HG02759 (cell line): ENCODE data around the gene PAM.

Source experiments
- ATAC-seq: cut with Tn5 transposase; IDR thresholded peaks from one replicate; pipeline ENCODE4 v1.9.1; 2021; ENCODE audit warnings: mild to moderate bottlenecking, moderate library complexity; ENCODE audit not compliant: unreplicated experiment

PAM gene

DNA sequence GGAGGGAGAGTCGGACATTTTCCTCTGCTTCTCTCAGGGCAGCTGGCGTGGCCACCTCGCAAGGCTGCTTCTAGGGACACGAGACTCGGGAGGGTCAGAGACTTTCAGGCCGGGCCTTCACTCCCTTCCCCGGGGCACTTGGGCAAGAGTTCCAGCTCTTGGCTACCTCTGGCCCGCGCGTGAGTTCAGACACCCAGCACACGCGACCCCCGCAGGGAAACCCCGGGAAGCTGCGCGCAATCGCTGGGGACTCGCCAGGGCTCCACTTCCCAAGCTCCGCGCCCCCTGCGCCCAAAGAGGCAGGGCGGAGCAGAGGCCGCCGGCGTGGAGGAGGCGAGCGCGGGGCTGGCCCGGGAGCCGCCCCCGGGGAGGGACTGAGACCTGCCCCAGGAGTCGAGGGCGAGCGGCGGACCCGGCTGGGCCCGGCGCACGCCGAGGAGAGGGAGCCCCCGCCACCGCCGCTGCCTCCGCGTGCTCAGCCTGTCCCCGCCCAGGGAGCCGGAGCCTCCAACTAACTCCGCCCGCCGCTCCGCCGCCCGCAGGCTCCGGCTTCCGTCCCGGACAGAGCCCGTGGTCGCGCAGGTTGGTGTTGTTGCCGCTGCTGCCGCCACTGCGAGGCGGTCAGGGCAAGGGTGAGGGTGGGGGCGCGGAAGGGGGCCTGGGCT lies at the start of gene PAM:
PAM (plus strand) TSS at position 539 of the 665 bp plus-strand sequence. CDS start 110,891 bp downstream, outside the sequence.
- peak; percentile 83 for ATAC-seq

DNA sequence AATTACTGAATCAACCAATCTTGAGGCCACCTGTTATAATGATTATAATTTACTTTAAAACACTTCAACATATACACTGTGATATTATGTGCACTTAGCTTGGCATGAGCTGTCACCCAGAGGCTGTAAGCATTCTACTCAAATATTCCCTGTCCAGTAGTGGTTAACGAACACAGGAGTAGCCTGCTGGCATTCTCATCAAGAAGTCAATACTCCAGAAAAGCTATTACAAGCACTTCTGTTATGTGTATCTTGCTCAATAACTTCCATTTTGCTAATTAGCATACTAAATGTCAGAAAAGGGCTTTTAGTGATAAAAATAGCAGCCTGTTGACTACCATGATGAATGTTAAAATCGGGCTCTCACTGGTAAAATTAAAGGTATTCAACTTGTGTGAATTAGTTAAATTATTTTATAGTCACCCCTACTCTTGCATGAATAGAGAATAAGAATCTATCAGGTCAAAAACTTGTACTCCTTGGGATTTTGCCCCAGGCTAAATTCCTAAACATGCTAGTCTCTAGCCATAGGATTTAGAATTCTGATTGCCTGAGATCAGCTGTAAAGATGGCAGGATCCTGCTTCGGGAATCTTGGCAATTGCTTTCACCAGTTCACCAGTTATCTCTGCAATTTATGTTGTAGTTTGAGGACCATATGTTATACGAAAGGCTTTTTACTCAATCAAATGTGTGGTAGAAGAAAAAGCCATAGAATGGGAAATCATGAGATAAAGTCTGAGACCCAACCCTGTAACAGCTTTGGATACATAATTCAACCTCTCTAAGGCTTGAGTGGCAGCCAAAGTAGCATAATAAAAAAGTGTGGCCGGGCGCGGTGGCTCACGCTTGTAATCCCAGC lies 43.4 kb upstream of the PAM start:
- no peak for ATAC-seq

DNA sequence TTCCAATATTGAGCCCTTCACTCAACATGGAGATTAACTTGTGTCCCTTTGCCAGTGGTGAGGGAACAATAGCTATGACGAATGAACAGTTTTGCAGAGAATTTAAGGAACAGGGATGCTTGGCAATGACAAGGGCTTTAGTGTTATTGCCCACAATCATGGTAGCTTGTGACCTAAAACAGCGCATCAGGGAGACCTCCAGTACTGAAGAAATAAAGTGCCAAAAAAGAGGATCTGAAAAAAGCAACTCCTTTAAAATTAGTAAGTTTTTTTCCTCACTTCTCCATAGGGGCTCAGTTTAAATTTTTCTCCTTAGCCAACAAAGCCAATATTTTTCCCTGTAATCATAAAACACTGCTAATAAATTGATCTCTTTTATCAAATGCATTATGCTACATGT lies 41.8 kb upstream of the PAM start:
- no peak for ATAC-seq

DNA sequence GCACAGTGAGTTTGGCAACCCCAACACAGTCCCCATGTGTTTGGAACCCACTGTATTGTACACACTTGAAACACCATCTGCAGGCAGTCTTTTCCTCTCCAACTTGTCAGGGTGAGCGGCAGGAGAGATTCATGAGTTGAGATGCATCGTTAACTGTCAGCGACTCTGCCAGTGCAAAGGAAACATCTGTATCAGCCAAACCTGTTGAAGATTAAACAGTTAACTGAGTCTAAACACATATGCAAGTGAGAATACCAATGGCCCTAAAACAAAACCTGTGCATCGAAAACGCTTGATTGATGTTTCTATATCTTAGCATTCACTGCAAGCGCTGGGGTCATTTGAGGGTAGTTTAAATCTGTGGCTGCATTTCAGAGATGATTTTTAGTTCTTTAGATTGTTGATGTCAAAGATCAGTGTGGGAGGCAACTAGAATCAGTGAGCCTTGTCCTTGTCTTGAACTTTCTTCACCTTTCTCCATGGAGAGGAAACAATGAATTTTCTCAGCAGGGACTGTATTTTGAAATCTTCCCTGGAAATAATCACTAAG lies 41.3 kb upstream of the PAM start:
- peak; percentile 76 for ATAC-seq

DNA sequence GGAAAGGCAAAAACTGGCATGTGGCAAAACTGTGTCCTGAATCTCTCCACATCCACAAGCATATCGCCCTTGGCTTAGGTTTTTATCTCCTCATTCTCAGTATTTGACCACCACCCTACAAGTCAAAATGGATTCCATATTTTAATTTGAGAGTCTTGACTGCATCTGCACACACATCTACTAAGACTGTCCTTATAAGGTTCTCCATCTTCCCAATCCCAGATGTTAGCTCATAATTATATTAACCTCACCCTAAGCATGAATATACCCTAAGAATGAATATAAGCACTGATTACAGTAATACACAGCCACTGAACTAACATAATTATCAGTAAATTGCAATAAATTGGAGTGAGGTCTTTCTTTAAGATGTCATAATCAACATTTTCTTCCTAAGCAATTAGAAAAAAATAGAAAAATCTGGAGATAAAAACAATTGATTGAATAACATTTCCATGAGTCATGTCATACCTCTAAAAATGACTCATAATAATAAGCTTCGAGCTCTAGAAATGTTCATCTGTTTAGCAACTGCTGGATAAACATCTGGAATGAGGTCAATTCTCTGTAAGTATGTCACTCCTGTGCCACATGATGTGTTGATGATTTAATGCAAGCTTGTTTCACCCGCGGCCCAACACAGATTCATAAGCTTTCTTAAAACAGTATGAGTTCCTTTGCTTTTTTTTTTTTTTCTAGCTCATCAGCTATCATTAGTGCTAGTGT lies 39.9 kb upstream of the PAM start:
- ATAC-seq = no peak

DNA sequence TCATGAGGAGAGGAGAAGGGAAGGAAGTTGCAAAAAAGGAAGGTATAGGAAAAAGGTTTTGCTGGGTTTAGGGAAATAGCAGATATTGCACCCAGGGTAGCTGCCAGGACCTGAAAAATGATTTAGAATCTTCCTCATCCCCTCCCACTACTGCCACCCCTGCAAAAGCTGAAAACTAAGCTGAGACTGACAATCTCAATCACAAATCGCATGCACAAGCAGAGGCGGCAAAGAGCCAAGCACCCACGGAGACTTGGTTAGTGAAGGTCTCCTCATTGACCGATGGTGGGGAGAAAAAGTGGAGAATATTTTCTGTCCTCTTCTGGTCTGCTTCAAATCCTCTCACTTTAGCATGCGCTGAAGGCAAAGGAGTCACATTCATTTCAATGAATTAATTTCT lies 39.1 kb upstream of the PAM start:
- ATAC-seq = no peak

DNA sequence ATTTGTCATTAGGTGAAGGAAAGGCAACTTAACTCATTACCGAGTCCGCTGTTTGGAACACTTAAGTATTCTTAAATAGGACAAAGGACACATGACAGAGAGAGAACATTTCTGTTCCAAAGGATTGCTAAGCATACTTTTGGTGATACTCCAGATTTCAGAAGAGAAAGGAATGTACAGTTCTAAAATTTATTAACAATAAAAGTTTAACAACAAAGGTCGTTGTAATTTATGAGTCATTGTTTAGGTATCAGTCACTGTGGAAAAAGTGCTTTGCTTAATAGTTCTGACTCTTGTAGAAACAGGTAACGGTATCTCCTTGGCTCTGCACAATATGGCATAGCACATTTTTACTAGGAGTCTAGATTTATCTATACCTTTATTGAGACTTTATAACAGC lies 36.3 kb upstream of the PAM start:
- ATAC-seq = no peak

DNA sequence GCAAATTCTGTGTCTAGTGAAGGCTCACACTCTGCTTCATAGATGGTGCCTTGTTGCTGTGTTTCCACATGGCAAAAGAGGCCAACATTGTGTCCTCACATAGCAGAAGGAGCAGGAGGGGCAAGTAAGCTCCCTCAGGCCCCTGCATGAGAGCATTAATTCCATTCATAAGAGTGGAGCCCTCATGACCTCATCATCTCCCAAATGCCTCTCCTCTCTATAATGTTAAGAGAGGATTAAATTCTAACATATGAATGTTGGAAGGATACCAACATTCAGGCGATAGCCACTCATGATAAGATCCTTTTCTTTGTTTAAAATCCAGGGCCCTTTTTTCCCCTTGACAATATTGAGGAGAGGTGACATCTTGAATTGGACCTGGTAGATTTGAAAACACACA lies 35.2 kb upstream of the PAM start:
- ATAC-seq = no peak

DNA sequence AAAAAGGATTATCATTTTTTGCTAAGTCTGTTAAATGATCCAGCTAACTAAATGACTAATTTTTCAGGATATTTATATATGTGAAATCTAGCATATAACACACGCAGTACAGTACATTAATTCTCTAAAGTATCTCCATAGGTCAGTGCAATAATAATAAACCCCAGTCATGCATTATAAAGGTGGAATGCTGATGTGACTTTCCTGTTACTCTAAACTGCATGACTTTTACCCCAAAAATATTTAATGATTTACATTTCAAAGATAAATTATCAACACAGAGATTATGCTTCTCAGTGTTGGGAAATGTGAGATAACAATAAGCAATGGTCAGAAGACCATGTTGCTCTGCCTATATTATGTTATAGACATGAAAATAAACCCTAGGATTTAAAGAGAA lies 34.1 kb upstream of the PAM start:
- ATAC-seq = no peak

DNA sequence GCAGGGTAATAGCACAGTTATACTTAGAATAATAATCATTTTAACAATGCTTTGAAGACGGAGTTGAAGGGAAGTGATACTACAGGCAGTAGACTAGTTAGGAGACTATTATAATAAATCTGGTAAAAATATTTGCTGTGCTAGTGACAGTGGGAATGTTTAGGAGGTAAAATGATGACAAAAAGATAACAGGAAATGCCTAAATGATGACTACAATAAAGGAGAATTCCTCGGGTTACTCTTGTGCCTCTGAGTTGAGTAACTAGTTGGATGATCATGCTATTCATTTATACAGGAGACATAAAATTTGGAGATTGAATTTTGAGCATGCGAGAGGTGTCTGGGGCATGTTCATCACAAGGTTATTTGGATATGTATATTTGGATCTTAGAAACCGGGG lies 32.2 kb upstream of the PAM start:
- no peak for ATAC-seq

DNA sequence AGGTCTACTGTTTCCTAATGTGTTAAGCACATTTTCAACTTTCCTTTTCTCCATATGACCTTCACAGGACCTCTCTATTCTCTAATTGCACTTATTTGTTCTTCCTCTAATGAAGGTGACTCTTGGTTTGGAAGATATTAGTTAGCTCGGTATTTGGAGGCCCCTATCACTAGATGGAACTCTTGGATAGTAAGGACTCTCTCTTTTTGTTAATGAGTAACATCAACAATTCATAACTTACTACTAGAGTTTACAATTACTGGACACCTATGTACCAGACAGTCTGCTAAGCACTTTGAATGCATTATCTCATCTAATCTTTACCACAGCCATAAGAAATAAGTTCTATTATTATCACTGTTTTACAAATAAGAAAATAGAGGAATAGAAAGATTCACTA lies 23.4 kb upstream of the PAM start:
- ATAC-seq = no peak

DNA sequence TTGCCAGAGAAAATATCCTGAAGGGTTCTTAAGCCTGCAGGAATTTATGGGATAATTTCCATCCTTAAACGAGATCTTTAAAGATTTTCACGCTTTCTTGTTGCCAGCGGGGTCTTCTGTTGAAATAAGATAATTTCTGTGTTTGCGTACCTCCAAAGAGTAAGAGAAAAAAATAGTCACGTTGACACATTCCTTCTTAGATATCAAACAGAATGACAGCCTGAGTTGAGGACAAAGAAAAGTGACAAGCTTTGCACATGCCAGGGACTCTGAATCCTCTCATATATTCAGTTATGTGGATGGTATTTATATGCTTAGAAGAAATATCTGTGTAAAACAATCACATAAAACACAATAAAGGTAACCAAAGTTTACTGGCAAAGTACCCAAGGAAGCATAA lies 21.6 kb upstream of the PAM start:
- ATAC-seq = no peak

DNA sequence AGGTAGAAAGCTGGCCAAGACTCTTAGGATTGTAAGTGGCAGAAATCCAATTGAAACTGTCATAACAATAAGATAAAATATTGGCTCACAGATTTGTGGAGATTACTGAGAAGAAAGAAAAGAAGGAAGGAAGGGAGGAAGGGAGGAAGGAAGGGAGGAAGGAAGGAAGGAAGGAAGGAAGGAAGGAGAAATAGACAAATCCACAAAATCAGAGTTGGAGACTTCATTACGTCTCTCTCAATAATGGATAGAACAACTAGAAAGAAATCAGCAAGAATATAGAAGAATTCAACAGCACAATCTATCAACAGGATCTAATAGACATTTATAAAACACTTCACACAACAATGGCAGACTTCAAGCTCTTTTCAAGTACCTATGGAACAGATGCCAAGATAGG lies 17.9 kb upstream of the PAM start:
- no peak for ATAC-seq

DNA sequence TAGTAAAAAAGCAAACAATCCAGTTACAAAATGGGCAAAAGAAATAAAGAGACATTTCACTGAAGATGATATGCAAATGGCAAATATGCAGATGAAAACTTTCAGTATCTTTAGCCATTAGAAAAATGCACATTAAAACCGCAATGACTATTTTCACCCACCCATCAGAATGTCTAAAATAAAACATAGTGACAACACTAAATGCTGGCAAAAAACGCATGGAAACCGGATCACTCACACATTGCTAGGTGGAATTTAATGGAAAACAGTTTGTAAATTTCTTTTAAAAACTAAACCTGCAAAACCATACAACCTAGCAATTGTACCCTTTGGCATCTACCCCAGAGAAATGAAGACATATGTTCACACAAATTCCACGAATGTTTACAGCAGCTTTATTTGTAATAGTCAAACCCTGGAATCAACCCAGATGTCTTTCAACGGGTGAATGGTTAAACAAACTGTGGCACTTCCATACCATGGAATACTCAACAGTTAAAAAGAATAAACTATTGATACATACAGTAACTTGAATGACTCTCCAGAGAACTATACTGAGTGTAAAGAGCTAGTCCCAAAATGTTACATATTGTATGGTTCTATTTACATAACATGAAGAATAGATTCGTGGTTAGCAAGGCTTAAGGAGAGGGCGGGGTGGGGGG lies 17.2 kb upstream of the PAM start:
- no peak for ATAC-seq

DNA sequence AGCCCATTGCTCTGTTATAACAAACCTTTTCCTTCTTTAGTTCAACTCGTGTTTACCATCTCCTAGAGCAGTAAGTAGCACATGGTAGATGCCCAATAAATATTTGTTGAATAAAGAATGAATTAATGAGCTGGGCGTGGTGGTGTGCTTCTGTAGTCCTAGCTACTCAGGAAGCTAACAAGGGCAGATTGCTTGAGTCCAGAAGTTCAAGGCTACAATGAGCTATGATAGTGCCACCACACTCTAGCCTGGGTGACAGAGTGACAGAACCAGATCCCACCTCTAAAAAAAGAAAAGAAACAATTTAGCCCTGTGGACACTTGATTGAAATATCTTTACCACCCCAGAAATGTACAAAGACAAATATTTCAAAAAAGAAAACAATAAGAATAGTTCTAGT lies 14.6 kb upstream of the PAM start:
- ATAC-seq = no peak

DNA sequence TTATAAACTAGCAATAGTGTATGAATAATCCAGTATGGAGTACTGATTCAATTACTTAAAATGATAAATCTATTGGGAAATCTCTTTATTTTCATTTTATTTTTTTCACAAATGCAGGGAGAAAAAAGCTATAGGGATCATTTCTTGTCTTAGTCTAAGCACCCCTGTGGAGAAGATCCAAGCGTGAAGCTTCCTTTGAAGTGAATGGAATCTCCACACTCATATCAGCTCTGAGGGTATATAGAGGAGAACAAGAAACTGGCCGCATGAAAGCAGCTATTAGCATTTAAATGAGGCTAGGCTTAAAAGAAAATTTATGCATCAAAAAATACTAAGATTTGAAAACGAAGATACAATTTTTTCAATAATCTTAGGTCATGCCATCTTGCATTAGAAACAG lies 12.9 kb upstream of the PAM start:
- ATAC-seq = no peak

DNA sequence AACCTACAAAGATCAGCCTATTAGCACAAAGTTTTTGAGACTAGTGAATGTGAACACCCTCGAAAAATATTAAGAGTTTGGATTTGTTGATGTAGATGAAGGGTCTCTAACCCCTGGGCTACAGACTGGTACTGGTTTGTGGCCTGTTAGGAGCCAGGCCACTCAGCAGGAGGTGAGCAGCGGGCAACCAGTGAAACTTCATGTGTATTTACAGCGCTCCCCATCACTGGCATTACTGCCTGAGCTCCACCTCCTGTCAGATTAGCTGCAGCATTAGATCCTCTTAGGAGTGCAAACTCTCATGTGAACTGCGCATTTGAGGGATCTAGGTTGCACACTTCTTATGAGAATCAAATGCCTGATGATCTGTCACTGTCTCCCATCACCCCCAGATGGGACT lies 11.2 kb upstream of the PAM start:
- no peak for ATAC-seq

DNA sequence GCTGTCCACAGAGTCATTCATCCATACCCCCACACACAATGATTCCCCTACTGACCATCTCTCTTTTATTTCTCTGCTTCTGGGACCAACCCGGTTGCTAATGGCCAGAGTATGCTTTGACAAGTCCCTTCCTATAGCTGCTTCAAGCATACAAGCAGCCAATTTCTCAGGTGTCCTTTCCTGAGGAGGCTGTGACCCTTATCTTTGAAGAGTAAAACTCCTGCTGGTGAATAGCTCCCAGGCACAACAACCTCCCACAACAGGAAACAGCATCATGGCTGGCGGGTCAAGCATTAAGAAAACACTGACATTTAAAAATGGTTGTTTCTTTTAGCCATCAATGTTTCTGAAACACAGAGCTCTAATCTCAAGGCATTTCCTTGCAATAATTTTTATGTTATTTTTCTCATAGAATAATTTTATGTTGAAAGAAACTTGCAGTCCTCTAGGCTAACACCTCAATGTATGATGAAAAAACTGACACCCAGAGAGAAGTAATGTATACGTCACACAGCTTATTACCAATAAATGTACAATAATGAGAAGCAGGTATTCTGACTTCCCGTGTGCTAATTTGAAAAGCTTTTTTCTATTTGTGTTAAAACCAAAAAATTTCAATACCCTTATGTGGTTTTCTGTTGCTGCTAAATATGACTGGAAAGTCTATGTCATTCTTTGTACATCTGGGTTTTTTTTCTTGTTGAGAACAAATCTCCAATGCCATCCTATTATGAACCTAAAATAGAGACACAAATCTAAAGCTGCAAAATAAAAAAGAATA lies 7.5 kb upstream of the PAM start:
- ATAC-seq = peak; percentile 63

DNA sequence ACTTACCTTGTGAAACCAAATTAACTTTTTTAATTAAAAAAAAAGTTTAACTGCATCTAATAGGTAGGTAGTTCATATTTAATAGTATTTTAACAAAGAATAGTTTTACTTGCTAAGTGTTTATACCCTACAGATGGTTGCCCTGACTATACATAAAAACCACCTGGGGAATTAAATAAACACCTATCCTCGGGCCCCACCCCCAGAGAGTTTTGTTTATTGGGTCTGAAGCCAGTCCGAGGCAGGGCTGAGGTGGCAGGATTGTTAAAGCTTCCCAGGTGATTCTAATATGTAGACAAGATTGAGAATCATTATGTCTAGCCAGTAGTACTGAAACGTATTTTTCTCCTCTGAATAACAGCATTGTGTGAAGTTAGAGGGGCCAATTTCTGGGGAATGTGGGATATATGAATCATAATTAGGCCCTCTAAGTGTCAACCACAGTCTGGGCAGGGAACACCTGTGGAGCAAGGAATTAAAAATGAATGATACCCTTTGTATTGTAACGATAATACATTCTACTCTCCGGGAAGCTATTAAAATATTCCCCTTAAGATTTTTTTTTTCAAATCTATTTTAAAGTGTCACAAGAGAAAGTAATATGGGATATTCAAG lies 5.6 kb upstream of the PAM start:
- no peak for ATAC-seq
